ENCODE measurements around the gene DLK1. TPM values are rescaled to one million over a fixed set of nuclear protein-coding genes. Genes with fewer than 3 reads are reported as not detected.

DLK1 gene
- total RNA-seq, 2 donors from 2014 or later: not detected

- no peaks in the 10 kb centered on the region for H3K27me3 ChIP-seq (replicated peaks; ENCODE audit: insufficient read depth)
- ATAC-seq (ENCODE audit: insufficient number of reproducible peaks, low FRiP score, low read depth) (no peak), DNase-seq (ENCODE audit: low spot score) (no peak)
- TF ChIP-seq CTCF (IDR thresholded peaks at IDR 0.05): no peak
- no peak overlapping the region for H3K27ac ChIP-seq
- H3K4me3 ChIP-seq: no peak overlapping the region
- no peaks in the 10 kb centered on the region for H3K9me3 ChIP-seq
- H3K4me1 ChIP-seq (ENCODE audit: control insufficient read depth in 1 of 2, low read depth in 2 of 2): no peaks in the 10 kb centered on the region
- no peaks in the 10 kb centered on the region for H3K36me3 ChIP-seq
Observed at GRCh38 chr14:100703386-100704220, 23.1 kb upstream of the DLK1 start.

GRCh38 chr14:100706200-100706599 lies 20.5 kb upstream of the DLK1 start:
- H3K9me3 ChIP-seq: no peaks in the 10 kb centered on the region
- H3K27me3 ChIP-seq (replicated peaks; ENCODE audit: insufficient read depth): no peaks in the 10 kb centered on the region

GRCh38 chr14:100706860-100707259 lies 19.8 kb upstream of the DLK1 start:
- Histone ChIP-seq H3K27ac (no peak overlapping the region), H3K36me3 (no peaks in the 10 kb centered on the region), H3K27me3 (replicated peaks; ENCODE audit: insufficient read depth) (no peaks in the 10 kb centered on the region), H3K9me3 (no peaks in the 10 kb centered on the region), H3K4me3 (no peak overlapping the region), H3K4me1 (ENCODE audit: control insufficient read depth in 1 of 2, low read depth in 2 of 2) (no peaks in the 10 kb centered on the region)
- no peak for DNase-seq (ENCODE audit: low spot score)
- no peak for TF ChIP-seq CTCF (IDR thresholded peaks at IDR 0.05)
- ATAC-seq (ENCODE audit: insufficient number of reproducible peaks, low FRiP score, low read depth): no peak

More at GRCh38 chr14:100706200-100706599, 20.5 kb upstream of the DLK1 start:
- DNase-seq (ENCODE audit: low spot score) (no peak), ATAC-seq (ENCODE audit: insufficient number of reproducible peaks, low FRiP score, low read depth) (no peak)
- Histone ChIP-seq H3K27ac (no peak overlapping the region), H3K4me1 (ENCODE audit: control insufficient read depth in 1 of 2, low read depth in 2 of 2) (no peaks in the 10 kb centered on the region), H3K36me3 (no peaks in the 10 kb centered on the region), H3K4me3 (no peak overlapping the region)
- TF ChIP-seq CTCF (IDR thresholded peaks at IDR 0.05): no peak

- Histone ChIP-seq H3K4me1 (ENCODE audit: control insufficient read depth in 1 of 2, low read depth in 2 of 2) (no peaks in the 10 kb centered on the region), H3K27ac (no peak overlapping the region), H3K36me3 (no peaks in the 10 kb centered on the region), H3K4me3 (no peak overlapping the region), H3K9me3 (no peaks in the 10 kb centered on the region), H3K27me3 (replicated peaks; ENCODE audit: insufficient read depth) (no peaks in the 10 kb centered on the region)
- DNase-seq (ENCODE audit: low spot score) (no peak), ATAC-seq (ENCODE audit: insufficient number of reproducible peaks, low FRiP score, low read depth) (no peak)
- no peak for TF ChIP-seq CTCF (IDR thresholded peaks at IDR 0.05)
Observed at GRCh38 chr14:100708425-100709288, 18.0 kb upstream of the DLK1 start.

Data from thoracic aorta (tissue), 2 donors.